Neuron (in vitro differentiated cells): ENCODE measurements around the gene CELSR3.

ENCODE experiments used
- H2AFZ ChIP-seq: one replicate; pipeline ENCODE4 v1.6.1; 2013; ENCODE audit warnings: low read depth, mild to moderate bottlenecking, inconsistent platforms, low read length, moderate library complexity
- H3K27me3 ChIP-seq: one replicate; pipeline ENCODE4 v1.6.1; 2013; ENCODE audit warnings: low read length; ENCODE audit not compliant: insufficient read depth
- H3K36me3 ChIP-seq: one replicate; pipeline ENCODE4 v1.6.1; 2013; ENCODE audit warnings: low read length; ENCODE audit not compliant: insufficient read depth
- H3K4me1 ChIP-seq: one replicate; pipeline ENCODE4 v1.6.1; 2013; ENCODE audit warnings: low read length; ENCODE audit not compliant: insufficient read depth
- H3K4me3 ChIP-seq: 2 replicates; pipeline ENCODE4 v1.5.1; 2013; ENCODE audit warnings: mild to moderate bottlenecking, low read length, moderate library complexity
- H3K9me3 ChIP-seq: one replicate; pipeline ENCODE4 v1.6.1; 2013; ENCODE audit warnings: low read length

CELSR3 gene

DNA sequence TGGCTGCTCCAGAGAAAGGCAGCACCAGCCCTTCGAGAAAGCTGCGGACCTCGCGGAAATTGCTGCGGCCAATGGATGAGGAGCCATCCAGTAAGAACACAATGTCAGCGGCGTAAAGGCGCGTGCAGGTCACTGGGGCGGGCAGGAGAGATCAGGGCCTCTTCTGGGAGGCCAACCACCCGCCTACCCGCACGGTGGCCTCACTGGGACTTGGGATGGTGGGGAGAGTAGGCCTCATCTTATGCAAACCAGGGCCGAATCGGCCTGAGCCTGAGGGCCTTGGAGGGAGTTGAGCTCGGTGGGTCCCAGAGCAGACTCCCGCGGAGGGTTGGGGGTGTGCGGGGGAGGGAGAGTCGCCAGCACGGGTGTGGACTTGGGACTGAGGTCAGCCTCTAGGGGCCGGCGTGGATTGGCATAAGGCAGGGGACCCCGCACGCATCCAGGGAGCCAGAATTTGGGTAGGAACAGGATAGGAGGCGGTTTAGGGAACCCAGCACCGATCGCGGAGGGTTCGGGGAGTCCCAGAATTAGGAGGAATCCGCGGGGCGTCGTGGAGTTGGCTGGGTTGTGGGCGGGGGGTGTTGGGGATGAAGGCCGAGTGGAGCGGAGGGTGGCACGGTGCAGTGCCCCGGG lies 68.2 kb downstream of the CELSR3 start:
- Histone ChIP-seq H3K4me3 (no peak overlapping the region), H3K4me1 (no peaks in the 10 kb centered on the region), H2AFZ (no peak overlapping the region), H3K27me3 (no peaks in the 10 kb centered on the region), H3K9me3 (no peaks in the 10 kb centered on the region), H3K36me3 (peaks cover 24% of the 10 kb centered on the region)

DNA sequence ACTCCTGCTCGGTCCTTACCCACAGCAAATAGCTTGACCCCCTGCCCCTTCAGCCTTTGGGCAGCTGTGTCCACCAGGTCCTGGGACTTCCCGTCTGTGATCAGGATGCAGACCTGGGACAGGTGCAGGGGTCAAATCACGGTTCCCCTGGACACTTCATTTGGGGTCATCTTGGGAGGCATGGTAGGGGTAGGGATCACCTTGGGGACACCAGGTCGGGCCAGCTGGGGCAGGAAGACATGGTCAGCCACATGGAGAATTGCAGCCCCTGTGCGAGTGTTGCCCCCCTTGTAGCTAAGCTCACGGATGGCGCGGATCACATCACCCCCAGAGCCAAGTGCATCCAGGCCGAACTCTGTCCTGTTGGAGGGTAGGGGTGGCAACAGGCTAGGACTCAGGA lies 69.3 kb downstream of the CELSR3 start:
- Histone ChIP-seq H3K4me3 (no peak overlapping the region), H3K36me3 (peaks cover 12% of the 10 kb centered on the region), H2AFZ (no peak overlapping the region), H3K4me1 (no peaks in the 10 kb centered on the region), H3K9me3 (no peaks in the 10 kb centered on the region), H3K27me3 (no peaks in the 10 kb centered on the region)

DNA sequence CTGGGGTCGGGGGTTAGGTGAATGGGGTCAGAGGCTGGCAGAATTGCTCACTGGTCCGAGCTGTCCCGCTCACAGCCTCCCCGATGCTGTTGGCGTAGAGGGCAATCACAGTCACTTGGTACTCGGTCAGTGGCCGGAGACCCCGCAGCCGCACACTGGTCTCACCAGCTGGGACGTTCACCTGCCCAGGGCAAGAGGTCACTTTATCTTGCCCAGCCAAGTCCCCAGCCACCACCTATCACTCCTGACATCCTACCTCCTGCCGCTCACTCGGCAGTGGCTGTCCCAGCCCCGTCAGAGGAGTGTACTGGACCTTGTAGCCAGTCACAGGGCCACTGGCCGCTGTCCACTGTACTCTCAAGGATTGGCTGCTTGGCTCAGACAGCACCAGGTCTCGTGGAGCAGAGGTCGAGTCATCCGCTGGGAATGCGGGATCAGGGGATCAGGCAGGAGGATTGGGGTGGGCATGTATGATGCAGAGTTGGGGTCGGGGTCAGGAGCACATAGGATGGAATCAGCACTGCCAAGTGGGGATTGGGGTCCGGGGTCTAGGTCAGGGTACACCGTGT lies 70.1 kb downstream of the CELSR3 start:
- no peaks in the 10 kb centered on the region for H3K9me3 ChIP-seq
- H2AFZ ChIP-seq = no peak overlapping the region
- H3K36me3 ChIP-seq = peaks cover 4% of the 10 kb centered on the region

DNA sequence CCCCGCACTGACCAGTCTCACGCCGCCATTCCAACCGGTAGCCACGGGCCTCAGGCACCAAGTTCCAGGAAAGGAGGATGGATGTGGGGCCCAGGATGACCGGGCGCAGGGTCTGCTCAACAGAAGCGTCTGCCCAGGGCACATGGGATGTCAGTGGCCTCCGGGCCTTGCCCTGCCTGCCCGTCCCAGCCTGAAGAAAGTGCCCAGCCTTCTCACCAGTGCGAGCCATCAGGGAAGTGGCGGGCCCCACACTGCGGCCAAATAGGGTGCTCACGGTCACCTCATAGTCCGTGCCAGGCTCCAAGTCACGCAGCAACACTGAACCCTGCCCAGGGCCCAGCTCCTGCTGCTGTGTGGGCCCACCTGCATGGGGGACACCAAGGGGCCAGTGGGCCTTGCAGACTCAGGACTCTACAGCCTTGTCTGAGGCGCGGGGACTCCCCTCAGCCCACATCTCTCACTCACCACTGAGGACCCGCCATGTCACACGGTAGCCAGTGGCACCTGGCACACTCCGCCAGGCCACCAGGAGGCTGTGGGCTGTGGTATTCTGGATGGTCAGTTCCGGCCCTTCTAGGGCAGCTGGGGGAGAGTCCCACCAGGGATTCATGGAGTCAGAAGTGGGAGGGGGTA lies 70.7 kb downstream of the CELSR3 start:
- Histone ChIP-seq H2AFZ (no peak overlapping the region), H3K4me3 (no peak overlapping the region), H3K9me3 (no peaks in the 10 kb centered on the region), H3K36me3 (no peaks in the 10 kb centered on the region), H3K4me1 (no peaks in the 10 kb centered on the region), H3K27me3 (no peaks in the 10 kb centered on the region)

More for the DNA sequence above, 70.1 kb downstream of the CELSR3 start:
- Histone ChIP-seq H3K27me3 (no peaks in the 10 kb centered on the region), H3K4me1 (no peaks in the 10 kb centered on the region), H3K4me3 (no peak overlapping the region)

DNA sequence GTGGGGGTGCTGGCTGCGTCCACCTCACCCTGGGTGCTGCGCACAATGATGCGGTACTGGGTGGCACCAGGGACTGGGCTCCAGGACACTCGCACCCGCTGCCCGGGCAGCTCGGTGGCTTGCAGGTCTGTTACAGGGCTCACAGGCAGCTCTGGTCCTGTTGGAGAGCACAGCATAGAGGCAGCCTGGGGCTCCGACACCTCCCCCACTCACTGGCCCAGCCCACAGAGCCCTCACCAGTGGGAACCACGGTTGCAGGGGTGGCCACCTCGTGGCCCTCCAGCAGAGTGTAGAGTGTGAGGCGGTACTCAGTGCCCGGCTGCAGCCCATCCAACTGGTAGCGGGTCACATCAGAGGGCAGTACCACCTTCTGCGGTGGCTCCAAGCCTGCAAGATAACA lies 71.2 kb downstream of the CELSR3 start:
- H2AFZ ChIP-seq = no peak overlapping the region
- no peaks in the 10 kb centered on the region for H3K9me3 ChIP-seq
- H3K4me3 ChIP-seq = no peak overlapping the region
- H3K27me3 ChIP-seq = no peaks in the 10 kb centered on the region
- H3K4me1 ChIP-seq = no peaks in the 10 kb centered on the region
- peaks cover under 1% of the 10 kb centered on the region for H3K36me3 ChIP-seq

DNA sequence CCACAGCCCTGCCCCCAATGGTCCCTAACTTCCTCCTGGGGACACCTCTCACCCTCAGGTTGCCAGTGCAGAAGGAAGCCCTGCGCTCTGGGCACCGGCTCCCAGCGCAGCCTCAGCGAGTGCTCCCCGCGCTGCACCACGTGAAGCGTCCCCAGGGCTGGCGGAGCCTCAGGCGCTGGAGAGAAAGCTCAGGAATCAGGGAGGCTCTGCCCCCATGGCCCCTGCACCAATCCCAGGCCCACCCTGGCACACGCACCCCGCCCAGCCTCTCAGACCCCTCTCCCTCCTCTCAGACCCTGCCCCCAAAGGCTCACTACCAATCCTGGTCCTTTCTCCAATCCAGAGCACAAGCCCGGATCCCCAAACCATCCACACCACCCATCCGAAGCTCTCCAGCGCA lies 74.5 kb downstream of the CELSR3 start:
- H3K27me3 ChIP-seq = no peaks in the 10 kb centered on the region
- no peak overlapping the region for H3K4me3 ChIP-seq
- no peak overlapping the region for H2AFZ ChIP-seq
- H3K4me1 ChIP-seq = no peaks in the 10 kb centered on the region
- peaks cover 4% of the 10 kb centered on the region for H3K36me3 ChIP-seq
- H3K9me3 ChIP-seq = peaks cover 4% of the 10 kb centered on the region

DNA sequence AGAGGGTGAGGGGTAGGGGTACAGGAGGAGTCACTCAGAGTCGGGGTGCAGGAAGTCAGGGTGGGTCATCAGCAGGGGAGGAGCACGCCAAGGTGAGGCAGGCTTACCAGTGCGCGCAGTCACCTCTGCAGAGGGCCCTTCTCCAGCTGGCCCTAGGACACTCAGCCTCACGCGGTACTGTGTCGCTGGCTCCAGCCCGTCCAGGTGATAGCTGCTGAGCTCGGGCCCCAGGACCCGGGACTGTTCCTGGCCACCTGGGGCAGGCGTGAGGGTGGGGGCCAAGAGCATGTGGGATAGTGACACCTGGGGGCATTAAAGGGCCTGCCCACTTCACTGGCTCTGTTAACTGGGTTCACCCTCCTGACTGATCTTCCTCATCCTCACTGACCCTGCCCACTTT lies 75.0 kb downstream of the CELSR3 start:
- Histone ChIP-seq H2AFZ (no peak overlapping the region), H3K4me3 (no peak overlapping the region), H3K36me3 (peaks cover 4% of the 10 kb centered on the region), H3K4me1 (no peaks in the 10 kb centered on the region), H3K27me3 (no peaks in the 10 kb centered on the region), H3K9me3 (peaks cover 4% of the 10 kb centered on the region)
